Thyroid gland (tissue), 4 donors: ENCODE data around the gene GRB7.

Experiments used
- CTCF ChIP-seq, 6 experiments: fragments of 200-600 bp in 3 of 6; fragments of 450-650 bp in 3 of 6; sonication (generic) in 3 of 6; IDR thresholded peaks; one replicate each; pipeline ENCODE4 v1.5.1; 2016 to 2019; ENCODE audit warnings: antibody characterized with exemption in 6 of 6, mild to moderate bottlenecking in 2 of 6, inconsistent platforms in 1 of 6, moderate library complexity in 1 of 6
- POLR2A ChIP-seq, 2 donors: fragments of 450-650 bp; IDR thresholded peaks; one replicate each; pipeline ENCODE4 v1.6.1; 2017; ENCODE audit warnings: antibody characterized with exemption in 2 of 2, mild to moderate bottlenecking in 2 of 2, moderate library complexity in 1 of 2

- TF ChIP-seq CTCF (IDR thresholded peaks at IDR 0.05) (no peak), POLR2A (IDR thresholded peaks at IDR 0.05) (no peak)
Measured at GRCh38 chr17:39717660-39718059, 20.1 kb upstream of the GRB7 start.
